ENCODE data around the gene NINL. TPM values are rescaled to one million over a fixed set of nuclear protein-coding genes. Genes with fewer than 3 reads are reported as not detected.

The NINL gene
- total RNA-seq, 1 donor from 2014 or later: 5.7 TPM

DNA sequence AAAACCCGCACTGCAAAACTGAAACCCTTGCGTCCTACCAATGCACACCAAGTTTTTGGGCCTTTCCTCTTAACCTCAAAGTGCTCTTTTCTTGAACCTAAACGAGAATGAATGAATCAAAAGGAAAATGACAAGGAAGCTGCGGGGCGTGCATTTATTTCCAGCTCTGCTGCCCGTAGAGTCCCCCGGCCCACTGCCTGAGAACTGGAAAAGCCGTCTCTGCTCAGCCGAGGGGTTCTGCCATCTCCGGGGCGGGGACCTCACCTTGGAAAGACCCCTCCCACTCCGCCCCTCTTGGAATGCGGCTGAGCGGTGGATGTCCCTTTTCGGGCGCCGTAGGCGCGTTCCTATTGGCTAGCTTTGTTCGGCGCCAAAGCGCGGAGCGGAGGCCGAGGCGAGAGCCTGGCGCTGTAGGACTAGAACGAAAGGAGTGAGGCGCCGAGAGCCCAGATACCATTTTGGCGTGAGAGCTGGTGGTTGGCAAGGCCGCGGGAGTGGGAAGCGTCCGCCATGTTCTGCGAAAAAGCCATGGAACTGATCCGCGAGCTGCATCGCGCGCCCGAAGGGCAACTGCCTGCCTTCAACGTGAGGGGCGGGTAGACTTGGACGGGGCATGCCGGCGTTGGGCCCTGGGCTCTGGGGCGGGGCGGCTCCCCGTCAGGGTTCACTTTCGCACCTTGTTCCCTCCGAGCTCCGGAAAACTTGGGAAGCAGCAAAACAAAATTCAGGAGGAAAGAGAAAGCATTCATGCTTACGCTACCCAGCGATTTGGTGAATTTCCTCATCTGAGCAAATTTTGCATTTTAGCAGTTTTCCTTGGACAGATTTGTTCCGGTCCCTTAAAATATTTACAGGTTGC lies 177.8 kb downstream of the NINL start, which contains the start of gene GINS1:
Gene GINS1, plus strand, starts transcription at position 363 of the 859 bp plus-strand sequence. Its CDS starts 148 bp downstream, at position 511.
- peaks cover under 1 to 5% (median 4%) of the 10 kb centered on the region in 3 donors for H3K9me3 ChIP-seq (ENCODE audit: control insufficient read depth in 3 of 3, low read length in 3 of 3)
- H3K9ac ChIP-seq (ENCODE audit: low read depth in 1 of 3, low read length in 3 of 3): peak within 1 kb of the TSS; percentile 79 to 82 (median 80)
- H3K27me3 ChIP-seq (ENCODE audit: control insufficient read depth in 3 of 3, insufficient read depth in 3 of 3, low read length in 3 of 3): no peaks in the 10 kb centered on the region
- H3K4me1 ChIP-seq (ENCODE audit: control insufficient read depth in 3 of 3, insufficient read depth in 3 of 3, low read length in 3 of 3): peaks cover 8 to 14% (median 11%) of the 10 kb centered on the region in 3 donors
- H3K4me3 ChIP-seq (ENCODE audit: low read length in 3 of 3): peak within 1 kb of the TSS; percentile 75 to 97 (median 91)
- no peaks in the 10 kb centered on the region for H3K36me3 ChIP-seq (ENCODE audit: control insufficient read depth in 3 of 3, insufficient read depth in 3 of 3, low read length in 3 of 3)
- H3K27ac ChIP-seq (ENCODE audit: low read depth, low read length): no peak within 1 kb of the TSS

Small RNA genes lying within 50 kb of the gene (small RNA-seq; reads per million reads assigned to genes)
- gene RNU6ATAC17P: not detected

Other genes with a start within 250 kb of the NINL start
- 29.7 TPM for gene ABHD12, start 194.7 kb downstream of the NINL start, total RNA-seq
- 4.2 TPM for gene GINS1, start 177.9 kb downstream of the NINL start, total RNA-seq
- gene NANP, start 38.5 kb upstream of the NINL start, total RNA-seq: 5.7 TPM
- 16.2 TPM for gene ZNF337, start 111.3 kb upstream of the NINL start, total RNA-seq